Adrenal gland (tissue), 12 donors: ENCODE data around the gene ATXN7L2. TPM values are rescaled to one million over a fixed set of nuclear protein-coding genes. Genes with fewer than 3 reads are reported as not detected.

Experiments used
- DNase-seq, 7 donors: peaks; one replicate each; pipeline ENCODE4 v3.0.0-alpha.2; 2019 to 2020
- H3K27ac ChIP-seq, 5 donors: fragments of 200-600 bp; sonication (generic) in 4 of 5; 1 replicate in 3 of 5; 2 replicates in 2 of 5; pipeline versions ENCODE4 v1.5.1 to v1.8.0; 2016 to 2020; ENCODE audit warnings: mild to moderate bottlenecking in 1 of 5
- H3K27me3 ChIP-seq: fragments of 200-600 bp; 2 replicates; pipeline ENCODE4 v1.8.0; 2021
- H3K36me3 ChIP-seq, 2 donors: fragments of 200-600 bp; replicated peaks in 1 of 2; 1 replicate in 1 of 2; 2 replicates in 1 of 2; pipeline versions ENCODE4 v1.5.1 to v1.8.0; 2018 to 2022
- H3K4me1 ChIP-seq, 2 donors: fragments of 200-600 bp; replicated peaks in 1 of 2; 1 replicate in 1 of 2; 2 replicates in 1 of 2; pipeline versions ENCODE4 v1.5.1 to v1.8.0; 2018 to 2021
- H3K4me3 ChIP-seq, 4 donors: fragments of 200-600 bp; sonication (generic) in 3 of 4; one replicate each; pipeline ENCODE4 v1.5.1; 2016 to 2018
- H3K9me3 ChIP-seq, 3 donors: fragments of 200-600 bp; sonication (generic) in 1 of 3; replicated peaks in 1 of 3; 1 replicate in 2 of 3; 2 replicates in 1 of 3; pipeline versions ENCODE4 v1.5.1 to v1.8.0; 2016 to 2021
- POLR2A ChIP-seq, 2 donors: fragments of 450-650 bp; IDR thresholded peaks; one replicate each; pipeline ENCODE4 v1.6.1; 2017; ENCODE audit warnings: antibody characterized with exemption in 2 of 2, mild to moderate bottlenecking in 2 of 2, moderate library complexity in 1 of 2
- WGBS, 4 donors: extraction: QIAGEN DNeasy Blood & Tissue Kit in 2 of 4; methylation state at CpG; one replicate each; pipeline versions ENCODE4 v1.1.5 to v1.1.7; 2013 to 2017; 5-methylcytosine and 5-hydroxymethylcytosine counted together
- intact Hi-C, 2 donors: fragments of 100-400 bp; cut with DNase I; formaldehyde crosslinking; loops; one replicate each; pipeline versions ENCODE4 v1.14.1 to v1.15.0; 2022 to 2023
- polyA plus RNA-seq, 3 donors: library from polyadenylated mRNA; stranded (reverse); fragments of 200-250 nt in 2 of 3; fragments of 350-450 nt in 1 of 3; fragmentation: Illumina TruSeq in 1 of 3; extraction: RNeasy Lipid Tissue Mini Kit (QIAGEN cat#74804) in 1 of 3; gene quantifications; one replicate each; pipeline ENCODE4 v1.2.3, GENCODE V29; 2013 to 2014
- total RNA-seq, 9 donors: library from RNA; depleted of rRNA in 4 of 9; stranded (reverse); fragments of >200 nt in 4 of 9; fragments of 120-200 nt in 1 of 9; fragmentation: NEBNext Ultra II Directional in 1 of 9; extraction: Animal tissue kit (Norgen Biotek cat#: 25700) in 1 of 9; gene quantifications; one replicate each; pipeline versions ENCODE4 v1.1.0 to v1.2.4, GENCODE V29; 2013 to 2023
- TF ChIP-seq, protein P1 (sequence below), 6 experiments: fragments of 450-650 bp in 4 of 6; fragments of 200-600 bp in 2 of 6; sonication (generic) in 1 of 6; IDR thresholded peaks; 1 replicate in 5 of 6; 2 replicates in 1 of 6; pipeline versions ENCODE4 v1.5.1 to v1.8.0; 2016 to 2021; ENCODE audit warnings: antibody characterized with exemption in 6 of 6, mild to moderate bottlenecking in 2 of 6, moderate library complexity in 1 of 6
- donor health status: healthy with polysubstance abuse.
- donor health status: Bipolar disorder and iron deficiency.
- donor health status: DM: yes; HTN: yes; CAD: no.
- donor health status: DM: no; HTN: no; CAD: no.
- donor health status: DM: no; HTN: no; CAD: no.
- donor health status: DM: yes; HTN: yes; CAD: no.

Gene ATXN7L2
- total and polyA plus RNA-seq, 12 donors: 3.1 to 109 (median 10.2) TPM

DNA sequence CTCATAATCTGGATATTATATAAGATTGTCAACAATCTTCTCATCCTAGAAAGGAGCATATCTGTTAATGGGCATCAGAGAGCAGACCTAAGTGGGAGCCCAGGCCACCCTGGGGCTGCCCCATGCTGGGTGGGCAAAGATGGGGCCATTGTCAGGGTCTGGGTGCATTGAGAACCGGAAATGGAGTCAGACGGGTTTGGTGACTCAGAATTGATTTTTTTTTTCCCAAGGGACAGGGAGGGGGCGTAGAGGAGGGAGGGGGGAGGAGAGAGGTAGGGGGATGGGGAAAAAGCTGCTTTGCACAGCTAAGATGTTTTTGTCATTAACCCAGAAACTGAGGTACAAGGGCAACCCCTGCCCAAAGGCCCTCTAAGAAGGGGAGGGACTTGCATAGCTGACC lies 1.3 kb downstream of the ATXN7L2 start:
- TF ChIP-seq POLR2A (IDR thresholded peaks at IDR 0.05): no peak
- TF ChIP-seq, protein P1, sequence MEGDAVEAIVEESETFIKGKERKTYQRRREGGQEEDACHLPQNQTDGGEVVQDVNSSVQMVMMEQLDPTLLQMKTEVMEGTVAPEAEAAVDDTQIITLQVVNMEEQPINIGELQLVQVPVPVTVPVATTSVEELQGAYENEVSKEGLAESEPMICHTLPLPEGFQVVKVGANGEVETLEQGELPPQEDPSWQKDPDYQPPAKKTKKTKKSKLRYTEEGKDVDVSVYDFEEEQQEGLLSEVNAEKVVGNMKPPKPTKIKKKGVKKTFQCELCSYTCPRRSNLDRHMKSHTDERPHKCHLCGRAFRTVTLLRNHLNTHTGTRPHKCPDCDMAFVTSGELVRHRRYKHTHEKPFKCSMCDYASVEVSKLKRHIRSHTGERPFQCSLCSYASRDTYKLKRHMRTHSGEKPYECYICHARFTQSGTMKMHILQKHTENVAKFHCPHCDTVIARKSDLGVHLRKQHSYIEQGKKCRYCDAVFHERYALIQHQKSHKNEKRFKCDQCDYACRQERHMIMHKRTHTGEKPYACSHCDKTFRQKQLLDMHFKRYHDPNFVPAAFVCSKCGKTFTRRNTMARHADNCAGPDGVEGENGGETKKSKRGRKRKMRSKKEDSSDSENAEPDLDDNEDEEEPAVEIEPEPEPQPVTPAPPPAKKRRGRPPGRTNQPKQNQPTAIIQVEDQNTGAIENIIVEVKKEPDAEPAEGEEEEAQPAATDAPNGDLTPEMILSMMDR (IDR thresholded peaks at IDR 0.05): no peak
- Histone ChIP-seq H3K27me3 (no peaks in the 10 kb centered on the region), H3K4me3 (no peak overlapping the region), H3K9me3 (no peaks in the 10 kb centered on the region), H3K27ac (no peak overlapping the region), H3K36me3 (peaks cover 0 to 3% of the 10 kb centered on the region in 2 donors), H3K4me1 (peaks cover 13 to 22% of the 10 kb centered on the region in 2 donors)
- no peak for DNase-seq
- intact Hi-C loops: loop anchor here in 1 of 2 donors (10.0 kb wide), 1 partner anchor 60 kb away; the partner anchor contains the start of gene PSMA5
- WGBS, 4 donors: 4 to 23% (median 16%) methylated on average over 3 of the region's 3 CpGs

DNA sequence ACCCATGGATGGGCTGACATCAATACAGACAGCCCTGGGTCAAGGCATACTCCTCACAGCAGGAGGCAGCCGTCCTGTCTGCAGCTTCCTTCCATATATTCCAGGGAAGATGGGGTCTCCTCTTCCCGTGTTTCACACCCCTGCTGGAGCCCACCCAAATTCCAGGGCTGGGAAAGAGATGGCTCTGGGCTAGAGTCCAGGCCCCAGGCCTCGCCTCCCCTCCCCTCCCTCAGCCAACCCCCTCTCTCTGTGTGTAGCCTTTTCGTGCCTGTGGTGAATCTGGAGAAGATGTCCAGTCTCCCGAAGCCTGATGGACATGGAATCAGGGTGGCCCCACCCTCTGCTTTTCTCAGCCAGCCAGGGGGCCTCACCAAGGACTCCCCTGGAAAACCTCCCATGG lies 3.6 kb downstream of the ATXN7L2 start:
- DNase-seq: no peak
- H3K27ac ChIP-seq: no peak overlapping the region
- 17 to 83% (median 65%) methylated on average over 1 to 5 of the region's 5 CpGs for WGBS, 4 donors
- no peaks in the 10 kb centered on the region for H3K9me3 ChIP-seq
- H3K36me3 ChIP-seq: peaks cover 0 to 3% of the 10 kb centered on the region in 2 donors
- H3K4me1 ChIP-seq: peaks cover 21 to 39% of the 10 kb centered on the region in 2 donors
- H3K4me3 ChIP-seq: no peak overlapping the region
- TF ChIP-seq, protein P1 (IDR thresholded peaks at IDR 0.05): no peak
- no peak for TF ChIP-seq POLR2A (IDR thresholded peaks at IDR 0.05)
- intact Hi-C loops: loop anchor here in 1 of 2 donors (10.0 kb wide), 1 partner anchor 62 kb away; the partner anchor contains the start of gene PSMA5
- no peaks in the 10 kb centered on the region for H3K27me3 ChIP-seq

DNA sequence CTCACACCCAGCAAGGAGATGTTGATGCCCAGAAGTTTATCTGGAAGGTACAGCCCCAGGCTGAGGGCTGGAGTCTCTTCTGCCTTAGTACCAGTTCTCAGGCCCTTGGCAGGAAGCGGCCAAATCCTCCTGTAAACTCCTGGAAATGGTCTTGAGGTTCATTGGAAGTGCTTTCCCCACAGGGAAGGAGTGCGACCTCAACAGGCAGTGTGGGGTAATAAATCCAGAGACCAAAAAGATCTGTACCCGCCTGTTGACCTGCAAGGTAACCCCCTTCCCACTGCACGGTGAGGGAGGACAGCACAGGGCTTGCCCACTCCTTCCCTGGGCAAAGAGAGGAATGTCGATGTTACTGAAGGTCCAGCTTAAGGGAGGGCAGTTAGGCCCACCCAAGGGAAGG lies 4.5 kb downstream of the ATXN7L2 start:
- no peaks in the 10 kb centered on the region for H3K9me3 ChIP-seq
- peaks cover 18 to 35% of the 10 kb centered on the region in 2 donors for H3K4me1 ChIP-seq
- intact Hi-C loops: loop anchor here in 1 of 2 donors (10.0 kb wide), 1 partner anchor 63 kb away; the partner anchor contains the start of gene PSMA5
- TF ChIP-seq POLR2A (IDR thresholded peaks at IDR 0.05): no peak
- TF ChIP-seq, protein P1 (IDR thresholded peaks at IDR 0.05): no peak
- H3K4me3 ChIP-seq: no peak overlapping the region
- no peaks in the 10 kb centered on the region for H3K27me3 ChIP-seq
- 71 to 82% (median 74%) methylated on average over 4 to 5 of the region's 5 CpGs for WGBS, 4 donors
- DNase-seq: peak in 1 of 7 donors; percentile 50
- no peak overlapping the region for H3K27ac ChIP-seq
- H3K36me3 ChIP-seq: peaks cover 0 to 3% of the 10 kb centered on the region in 2 donors

DNA sequence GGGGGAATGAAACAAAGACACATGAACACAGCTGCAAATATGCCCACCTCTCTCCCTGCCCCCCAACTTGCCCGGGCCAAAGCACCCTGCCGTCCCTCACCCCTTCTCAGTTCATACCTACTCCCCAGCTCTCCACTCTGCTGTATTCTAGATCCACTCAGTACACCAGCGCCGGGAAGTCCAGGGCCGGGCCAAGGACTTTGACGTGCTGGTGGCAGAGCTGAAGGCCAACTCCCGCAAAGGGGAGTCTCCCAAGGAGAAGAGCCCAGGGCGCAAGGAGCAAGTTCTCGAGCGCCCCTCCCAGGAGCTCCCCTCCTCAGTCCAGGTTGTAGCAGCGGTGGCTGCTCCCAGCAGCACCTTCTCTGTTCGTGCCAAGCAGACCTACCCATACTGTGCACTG lies 5.0 kb downstream of the ATXN7L2 start:
- H3K4me1 ChIP-seq: peaks cover 16 to 40% of the 10 kb centered on the region in 2 donors
- WGBS, 4 donors: 49 to 73% (median 51%) methylated on average over 8 to 12 of the region's 12 CpGs
- intact Hi-C loops: loop anchor here in 1 of 2 donors (10.0 kb wide), 1 partner anchor 64 kb away; the partner anchor contains the start of gene PSMA5
- no peak overlapping the region for H3K4me3 ChIP-seq
- TF ChIP-seq, protein P1 (IDR thresholded peaks at IDR 0.05): no peak
- TF ChIP-seq POLR2A (IDR thresholded peaks at IDR 0.05): no peak
- H3K36me3 ChIP-seq: peaks cover 0 to 3% of the 10 kb centered on the region in 2 donors
- no peaks in the 10 kb centered on the region for H3K9me3 ChIP-seq
- no peak overlapping the region for H3K27ac ChIP-seq
- DNase-seq: peak in 4 of 7 donors; percentile 42 to 59 (median 56)
- H3K27me3 ChIP-seq: no peaks in the 10 kb centered on the region
